ENCODE results near the gene DUSP3. TPM values are rescaled to one million over a fixed set of nuclear protein-coding genes. Genes with fewer than 3 reads are reported as not detected.

The DUSP3 gene
- total RNA-seq, 6 donors from 2014 or later = 58.7 to 122 (median 101) TPM

- peaks cover 20 to 30% (median 25%) of the 10 kb centered on the region in 4 donors for H3K4me1 ChIP-seq
- no peak for TF ChIP-seq CTCF (IDR thresholded peaks at IDR 0.05)
- peak; percentile 36 to 65 for TF ChIP-seq POLR2AphosphoS5 (IDR thresholded peaks at IDR 0.05)
- TF ChIP-seq EP300 (IDR thresholded peaks at IDR 0.05) = peak in 1 of 4 donors; percentile 38
- DNase-seq = peak in 1 of 2 donors; percentile 92
Observed at GRCh38 chr17:43823350-43824084, 44.7 kb upstream of the DUSP3 start.

GRCh38 chr17:43822570-43823190 is 43.9 kb upstream of the DUSP3 start:
- ATAC-seq (ENCODE audit: low FRiP score in 2 of 2) = no peak
- 78 to 95% methylated on average over 3 to 5 of the region's 5 CpGs for WGBS, 2 donors
- DNase-seq = no peak
- Histone ChIP-seq H3K27me3 (no peaks in the 10 kb centered on the region), H3K27ac (peak overlapping the region; percentile 70 to 84 (median 79)), H3K36me3 (peaks cover 4 to 61% (median 25%) of the 10 kb centered on the region in 4 donors), H3K4me1 (peaks cover 20 to 23% (median 21%) of the 10 kb centered on the region in 4 donors), H3K4me3 (no peak overlapping the region), H3K9me3 (no peaks in the 10 kb centered on the region)
- TF ChIP-seq EP300 (IDR thresholded peaks at IDR 0.05) = no peak
- TF ChIP-seq POLR2A (IDR thresholded peaks at IDR 0.05) = no peak
- no peak for TF ChIP-seq POLR2AphosphoS5 (IDR thresholded peaks at IDR 0.05)
- no peak for TF ChIP-seq CTCF (IDR thresholded peaks at IDR 0.05)

More at GRCh38 chr17:43823350-43824084, 44.7 kb upstream of the DUSP3 start:
- Histone ChIP-seq H3K27me3 (no peaks in the 10 kb centered on the region), H3K9me3 (no peaks in the 10 kb centered on the region), H3K36me3 (peaks cover 4 to 58% (median 21%) of the 10 kb centered on the region in 4 donors), H3K4me3 (no peak overlapping the region), H3K27ac (peak overlapping the region; percentile 70 to 84 (median 79))
- 69 to 74% methylated on average over 10 of the region's 10 CpGs for WGBS, 2 donors
- ATAC-seq (ENCODE audit: low FRiP score in 2 of 2) = peak in 1 of 2 donors; percentile 42

- Histone ChIP-seq H3K4me3 (no peak overlapping the region), H3K9me3 (no peaks in the 10 kb centered on the region), H3K36me3 (peaks cover 4 to 65% (median 22%) of the 10 kb centered on the region in 4 donors), H3K27me3 (no peaks in the 10 kb centered on the region), H3K4me1 (peaks cover 20 to 23% (median 21%) of the 10 kb centered on the region in 4 donors), H3K27ac (no peak overlapping the region)
- TF ChIP-seq POLR2AphosphoS5 (IDR thresholded peaks at IDR 0.05) (no peak), POLR2A (IDR thresholded peaks at IDR 0.05) (no peak), CTCF (IDR thresholded peaks at IDR 0.05) (no peak), EP300 (IDR thresholded peaks at IDR 0.05) (no peak)
- 93 to 94% methylated on average over 8 to 14 of the region's 14 CpGs for WGBS, 2 donors
- ATAC-seq (ENCODE audit: low FRiP score in 2 of 2) = peak; percentile 5 to 8
- peak in 1 of 2 donors; percentile 68 for DNase-seq
Observed at GRCh38 chr17:43820759-43821158, 42.0 kb upstream of the DUSP3 start.

- H3K27me3 ChIP-seq = no peaks in the 10 kb centered on the region
- peaks cover 0 to 68% (median 19%) of the 10 kb centered on the region in 4 donors for H3K36me3 ChIP-seq
- peaks cover 14 to 21% (median 17%) of the 10 kb centered on the region in 4 donors for H3K4me1 ChIP-seq
- no peaks in the 10 kb centered on the region for H3K9me3 ChIP-seq
- WGBS, 2 donors = 89 to 92% methylated on average over 5 of the region's 5 CpGs
- no peak for TF ChIP-seq CTCF (IDR thresholded peaks at IDR 0.05)
- TF ChIP-seq EP300 (IDR thresholded peaks at IDR 0.05) = no peak
- TF ChIP-seq POLR2AphosphoS5 (IDR thresholded peaks at IDR 0.05) = no peak
- TF ChIP-seq POLR2A (IDR thresholded peaks at IDR 0.05) = no peak
- no peak overlapping the region for H3K4me3 ChIP-seq
- DNase-seq (no peak), ATAC-seq (ENCODE audit: low FRiP score in 2 of 2) (no peak)
- H3K27ac ChIP-seq = no peak overlapping the region
Observed at GRCh38 chr17:43818966-43819365, 40.2 kb upstream of the DUSP3 start.
